Measurements from ENCODE around the gene VIPR2. TPM values are rescaled to one million over a fixed set of nuclear protein-coding genes. Genes with fewer than 3 reads are reported as not detected.

VIPR2 gene
- total and polyA plus RNA-seq, 2 of the 13 experiments (the other 11 are each of a cell fraction or from before 2014, with no cell fraction given) = not detected

- H3K4me2 ChIP-seq (ENCODE audit: low read depth, low read length) = no peak overlapping the region
- POLR2A ChIA-PET = no interaction called here
- CTCF ChIA-PET (ENCODE audit: low intra/inter-chr PET ratio, low total read pairs) = no interaction called here
- no peaks in the 10 kb centered on the region for H3K4me1 ChIP-seq (ENCODE audit: insufficient read depth, low read length)
- no peaks in the 10 kb centered on the region for H4K20me1 ChIP-seq (ENCODE audit: insufficient read depth, low read length)
- no peak overlapping the region for H3K4me3 ChIP-seq (replicated peaks in 1 of 3; ENCODE audit: insufficient read depth in 1 of 3, low read depth in 2 of 3, low read length in 3 of 3)
- DNase-seq (ENCODE audit: low spot score) (no peak), FAIRE-seq (no peak), ATAC-seq (no peak)
- H3K9ac ChIP-seq (ENCODE audit: insufficient read depth, low read depth, low read length) = no peak overlapping the region
- H3K79me2 ChIP-seq (ENCODE audit: insufficient read depth, low read length) = no peaks in the 10 kb centered on the region
- in situ Hi-C loops (cut with HindIII; ENCODE audit: extremely low pct_ligation_motif_present, low pct_unique_long_range_greater_than_20kb) (no loop called here), intact Hi-C loops (cut with micrococcal nuclease; ENCODE audit: unreplicated experiment) (no loop called here)
- TF ChIP-seq HNRNPUL1 (IDR thresholded peaks at IDR 0.05; ENCODE audit: low read depth, low read length) (no peak), MBD4 (IDR thresholded peaks at IDR 0.05; ENCODE audit: borderline replicate concordance, low read length) (no peak), ZNF589 (CRISPR knock-in tag; conservative IDR thresholded peaks at IDR 0.05) (no peak), STAT6 (CRISPR knock-in tag; IDR thresholded peaks at IDR 0.05; ENCODE audit: borderline replicate concordance) (no peak), KLF15 (CRISPR knock-in tag; IDR thresholded peaks at IDR 0.05; ENCODE audit: borderline replicate concordance) (no peak), ZNF639 (CRISPR knock-in tag; conservative IDR thresholded peaks at IDR 0.05) (no peak), ZNF788 (CRISPR knock-in tag; IDR thresholded peaks at IDR 0.05; ENCODE audit: borderline replicate concordance) (no peak)
- H2AFZ ChIP-seq (ENCODE audit: low read length) = no peak overlapping the region
- WGBS (ENCODE audit: low lambda C conversion rate) = 84% methylated on average over 1 of the region's 1 CpG
- H3K27ac ChIP-seq (ENCODE audit: extremely low read length, insufficient read depth, low read length) = no peak overlapping the region
- BruUV-seq (replicated peaks) = no TSS peak
- H3K27me3 ChIP-seq (ENCODE audit: control insufficient read depth in 1 of 2, insufficient read depth in 2 of 2, low read length in 2 of 2) = peaks cover 6 to 37% of the 10 kb centered on the region in 2 experiments
- H3K36me3 ChIP-seq (replicated peaks in 1 of 2; ENCODE audit: control insufficient read depth in 1 of 2, insufficient read depth in 2 of 2, low read length in 2 of 2) = no peaks in the 10 kb centered on the region
- H3K9me3 ChIP-seq (ENCODE audit: low read length) = no peaks in the 10 kb centered on the region
These were observed 98.8 kb downstream of the VIPR2 start for GRCh38 chr7:159045839-159046238.
